ENCODE measurements around the gene FAM174C. TPM values are rescaled to one million over a fixed set of nuclear protein-coding genes. Genes with fewer than 3 reads are reported as not detected.

Gene FAM174C
- polyA plus RNA-seq, 3 donors from 2014 or later: 50.5 to 98.4 (median 86.9) TPM

DNA sequence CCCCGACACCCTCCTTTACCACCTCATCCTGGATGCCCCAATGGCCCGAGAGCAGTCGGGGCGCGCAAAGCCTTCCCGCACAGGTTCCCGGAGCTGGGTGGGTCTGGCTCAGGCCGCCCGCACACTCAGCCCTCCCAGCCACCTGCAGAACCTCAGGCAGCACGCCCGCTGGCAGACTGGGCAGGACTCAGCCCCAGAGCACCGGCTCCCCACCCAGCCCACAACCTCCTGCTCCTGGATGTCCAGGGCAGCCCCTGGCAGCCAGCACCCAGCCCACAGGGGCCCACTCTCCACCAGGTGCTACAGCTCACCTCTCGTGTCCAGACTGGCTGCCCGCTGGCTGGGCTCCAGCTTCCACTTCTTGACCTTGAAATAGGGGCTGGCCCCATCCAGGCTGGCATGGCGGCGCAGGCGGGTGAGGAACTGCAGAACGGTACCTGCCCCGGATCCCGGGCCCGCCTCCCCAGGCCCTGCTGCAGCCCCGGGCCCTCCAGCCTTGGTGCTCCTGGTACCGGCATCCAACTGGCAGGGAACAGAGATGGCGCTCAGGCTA lies 42.1 kb upstream of the FAM174C start:
- Mint-ChIP-seq H3K4me1 (peaks cover 0 to 1% of the 10 kb centered on the region in 2 donors), H3K4me3 (no peak overlapping the region), H3K36me3 (no peaks in the 10 kb centered on the region), H3K27ac (no peak overlapping the region), H3K27me3 (ENCODE audit: low read depth in 3 of 3) (peaks cover 0 to 7% (median 3%) of the 10 kb centered on the region in 3 donors), H3K9me3 (no peaks in the 10 kb centered on the region)
- DNase-seq: no peak

DNA sequence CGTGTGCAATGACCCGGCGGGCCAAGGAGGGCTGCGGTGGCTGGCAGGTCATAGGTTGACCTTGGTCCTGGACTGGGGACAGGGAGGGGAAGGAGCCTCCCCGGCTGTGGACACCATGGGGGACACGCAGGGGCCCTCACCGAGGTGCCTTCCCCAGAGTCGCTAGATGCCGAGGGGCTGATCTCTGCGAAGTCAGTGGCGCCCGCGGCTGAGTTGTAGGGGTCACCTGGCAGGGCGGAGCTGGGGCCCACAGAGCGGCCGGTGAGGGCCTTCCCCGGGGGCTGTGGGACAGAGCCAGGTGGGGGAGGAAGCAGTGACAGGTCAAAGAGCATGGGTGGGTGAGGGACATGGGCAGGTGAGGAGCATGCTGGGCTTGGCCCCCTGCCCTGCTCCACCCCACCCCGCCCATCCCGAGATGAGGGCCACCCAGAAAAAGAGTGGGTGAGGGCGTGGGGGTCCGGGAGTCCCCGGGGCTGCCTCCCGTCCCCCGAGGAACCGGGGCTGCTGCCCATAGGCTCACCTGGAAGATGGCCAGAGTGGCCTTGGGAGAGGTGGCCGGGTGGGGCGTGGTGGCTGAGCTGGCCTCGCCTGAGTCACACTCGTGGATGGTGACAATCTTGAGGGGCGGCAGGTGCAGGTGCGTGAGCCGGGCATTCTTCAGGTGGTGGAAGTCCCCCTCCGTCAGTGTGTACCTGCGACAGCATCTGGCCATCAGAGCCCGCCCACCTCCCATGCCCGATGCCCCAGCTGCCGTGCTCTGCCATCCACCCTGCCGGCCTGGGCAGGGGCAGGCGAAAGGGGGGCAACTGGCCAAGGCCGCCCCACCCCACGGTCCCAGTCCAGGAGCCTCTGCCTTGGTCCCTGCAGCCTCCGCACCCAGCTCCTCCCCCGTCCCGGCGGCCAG lies 41.0 kb upstream of the FAM174C start:
- no peaks in the 10 kb centered on the region for H3K36me3 Mint-ChIP-seq
- no peak for DNase-seq
- peaks cover 4 to 16% (median 13%) of the 10 kb centered on the region in 3 donors for H3K27me3 Mint-ChIP-seq (ENCODE audit: low read depth in 3 of 3)
- H3K27ac Mint-ChIP-seq: no peak overlapping the region
- H3K4me1 Mint-ChIP-seq: peaks cover 10 to 12% of the 10 kb centered on the region in 2 donors
- H3K4me3 Mint-ChIP-seq: no peak overlapping the region
- H3K9me3 Mint-ChIP-seq: no peaks in the 10 kb centered on the region

DNA sequence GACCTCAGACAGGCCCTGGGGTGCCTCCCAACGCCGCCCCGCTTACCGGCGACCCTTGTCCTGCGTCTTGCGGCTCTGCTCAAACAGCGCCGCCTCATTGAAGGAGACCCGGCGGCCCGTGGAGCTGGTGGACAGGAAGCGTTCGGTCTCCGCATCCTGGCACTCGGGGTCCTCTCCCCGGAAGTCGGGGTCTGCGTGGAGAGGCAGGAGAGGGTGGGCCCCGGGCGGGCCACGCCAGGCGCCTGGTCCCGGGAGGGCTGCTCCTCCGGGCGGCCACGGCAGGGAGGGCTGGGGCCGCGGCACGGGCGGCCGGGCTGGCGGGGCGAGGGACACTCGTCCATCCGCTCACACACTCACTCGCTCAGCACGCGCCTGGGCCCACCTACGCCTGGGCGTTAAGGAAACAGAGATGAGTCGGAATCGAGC lies 40.4 kb upstream of the FAM174C start:
- H3K36me3 Mint-ChIP-seq: no peaks in the 10 kb centered on the region
- no peak overlapping the region for H3K4me3 Mint-ChIP-seq
- no peaks in the 10 kb centered on the region for H3K9me3 Mint-ChIP-seq
- H3K27ac Mint-ChIP-seq: no peak overlapping the region
- no peak for DNase-seq
- H3K4me1 Mint-ChIP-seq: peaks cover 12 to 13% of the 10 kb centered on the region in 2 donors
- H3K27me3 Mint-ChIP-seq (ENCODE audit: low read depth in 3 of 3): peaks cover 4 to 18% (median 13%) of the 10 kb centered on the region in 3 donors

DNA sequence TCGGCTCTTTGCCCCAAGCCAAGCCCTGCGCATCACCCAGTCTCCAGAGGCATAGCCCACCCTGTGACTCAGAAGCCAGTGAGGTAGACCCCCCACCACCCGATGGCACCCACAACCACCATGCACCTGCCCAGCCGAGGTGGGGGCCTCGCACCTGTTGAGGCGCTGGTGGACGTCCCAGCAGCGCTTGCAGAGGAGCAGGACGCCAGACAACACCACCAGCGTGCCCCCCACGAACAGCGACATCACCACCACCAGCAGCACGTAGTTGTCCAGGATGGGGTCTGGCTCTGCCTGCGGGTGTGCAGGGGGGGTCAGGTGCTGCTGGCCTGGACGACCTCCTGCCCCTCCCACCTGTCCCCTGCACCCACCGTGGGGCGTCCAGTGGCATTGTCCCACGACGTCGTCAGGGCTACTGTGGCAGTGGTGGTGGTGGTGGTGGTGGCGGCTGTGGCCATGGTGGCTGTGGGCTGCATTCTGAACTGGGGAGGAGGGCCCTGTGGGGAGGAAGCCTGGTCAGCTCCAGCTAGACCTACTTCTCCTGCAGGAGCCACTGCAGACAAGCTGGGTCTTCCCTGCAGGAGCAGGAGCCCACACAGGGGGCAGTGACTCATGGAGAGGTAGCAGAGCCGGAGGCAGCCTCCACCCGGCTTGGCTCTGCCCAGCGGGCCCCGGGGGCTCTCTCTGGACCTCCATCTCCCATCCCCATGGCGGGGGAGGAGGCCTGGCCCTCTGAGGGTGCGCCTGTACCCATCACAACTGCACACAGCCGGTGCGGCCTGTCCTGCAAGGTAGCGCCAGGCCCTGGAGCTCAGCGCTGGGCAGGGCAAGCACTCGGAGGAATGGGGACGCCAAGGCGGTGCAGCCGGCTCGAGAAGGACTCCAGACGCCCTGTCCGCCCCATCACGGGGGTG lies 39.4 kb upstream of the FAM174C start:
- Mint-ChIP-seq H3K27me3 (ENCODE audit: low read depth in 3 of 3) (peaks cover 4 to 18% (median 13%) of the 10 kb centered on the region in 3 donors), H3K4me3 (no peak overlapping the region), H3K36me3 (no peaks in the 10 kb centered on the region), H3K9me3 (no peaks in the 10 kb centered on the region), H3K4me1 (peaks cover 13 to 14% of the 10 kb centered on the region in 2 donors), H3K27ac (no peak overlapping the region)
- no peak for DNase-seq

DNA sequence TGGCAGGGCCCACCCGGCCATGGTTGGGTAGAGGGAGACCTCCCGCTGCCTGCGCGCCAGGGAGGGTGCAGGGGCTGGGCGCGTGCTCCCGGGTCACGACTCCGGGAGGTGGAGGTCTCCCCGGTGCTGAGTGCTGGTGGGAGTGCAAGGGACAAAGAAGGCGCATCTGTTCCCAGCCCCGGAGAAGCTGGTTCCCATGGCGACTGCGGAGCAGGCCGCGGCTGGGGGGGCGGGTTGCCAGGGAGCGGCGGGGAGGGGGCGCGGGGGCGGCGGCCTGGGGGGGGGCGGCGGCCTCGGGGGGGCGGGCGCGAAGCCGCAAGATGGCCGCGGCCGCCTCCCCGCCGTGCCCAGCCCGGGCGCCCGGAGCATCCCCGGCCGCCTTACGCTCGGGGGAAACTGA lies 38.8 kb upstream of the FAM174C start:
- Mint-ChIP-seq H3K4me1 (peaks cover 18 to 21% of the 10 kb centered on the region in 2 donors), H3K27ac (no peak overlapping the region), H3K9me3 (no peaks in the 10 kb centered on the region), H3K36me3 (no peaks in the 10 kb centered on the region), H3K27me3 (ENCODE audit: low read depth in 3 of 3) (peaks cover 10 to 21% (median 15%) of the 10 kb centered on the region in 3 donors), H3K4me3 (no peak overlapping the region)
- DNase-seq: no peak

DNA sequence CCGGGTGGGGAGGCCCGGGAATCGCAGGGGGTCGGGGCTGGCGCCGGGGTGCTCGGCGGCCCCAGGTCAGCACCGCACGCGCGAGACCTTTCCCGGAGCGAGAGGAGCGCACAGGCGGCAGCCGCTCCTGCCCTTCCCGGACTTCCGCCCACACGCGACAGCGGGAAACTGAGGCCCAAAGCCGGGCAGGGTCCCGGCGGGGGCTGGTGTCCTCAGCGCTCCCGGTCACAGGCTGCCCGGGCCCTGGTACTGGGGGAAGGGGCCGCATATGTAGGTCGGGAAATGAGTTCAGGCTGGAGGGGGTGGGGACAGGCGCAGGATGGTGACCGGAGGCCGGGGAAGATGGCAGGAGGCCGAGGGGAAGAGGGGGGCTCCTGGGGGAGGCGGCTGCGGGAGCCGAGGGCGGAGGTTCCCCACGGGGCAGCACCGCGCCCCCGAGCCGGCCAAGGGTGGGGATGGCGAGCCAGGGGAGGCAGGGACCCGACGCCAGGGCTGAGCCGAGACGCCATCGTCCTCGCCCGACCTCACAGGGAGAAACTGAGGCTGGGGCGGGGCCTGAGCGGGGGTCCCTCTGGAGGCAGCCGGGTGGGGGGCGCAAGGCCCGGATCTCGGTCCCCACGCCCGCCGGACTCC lies 38.2 kb upstream of the FAM174C start:
- Mint-ChIP-seq H3K27me3 (ENCODE audit: low read depth in 3 of 3) (peaks cover 10 to 22% (median 15%) of the 10 kb centered on the region in 3 donors), H3K36me3 (no peaks in the 10 kb centered on the region), H3K27ac (no peak overlapping the region), H3K4me1 (peaks cover 20 to 23% of the 10 kb centered on the region in 2 donors), H3K4me3 (peak overlapping the region in 2 of 5 donors; percentile 13 to 49), H3K9me3 (no peaks in the 10 kb centered on the region)
- DNase-seq: no peak

DNA sequence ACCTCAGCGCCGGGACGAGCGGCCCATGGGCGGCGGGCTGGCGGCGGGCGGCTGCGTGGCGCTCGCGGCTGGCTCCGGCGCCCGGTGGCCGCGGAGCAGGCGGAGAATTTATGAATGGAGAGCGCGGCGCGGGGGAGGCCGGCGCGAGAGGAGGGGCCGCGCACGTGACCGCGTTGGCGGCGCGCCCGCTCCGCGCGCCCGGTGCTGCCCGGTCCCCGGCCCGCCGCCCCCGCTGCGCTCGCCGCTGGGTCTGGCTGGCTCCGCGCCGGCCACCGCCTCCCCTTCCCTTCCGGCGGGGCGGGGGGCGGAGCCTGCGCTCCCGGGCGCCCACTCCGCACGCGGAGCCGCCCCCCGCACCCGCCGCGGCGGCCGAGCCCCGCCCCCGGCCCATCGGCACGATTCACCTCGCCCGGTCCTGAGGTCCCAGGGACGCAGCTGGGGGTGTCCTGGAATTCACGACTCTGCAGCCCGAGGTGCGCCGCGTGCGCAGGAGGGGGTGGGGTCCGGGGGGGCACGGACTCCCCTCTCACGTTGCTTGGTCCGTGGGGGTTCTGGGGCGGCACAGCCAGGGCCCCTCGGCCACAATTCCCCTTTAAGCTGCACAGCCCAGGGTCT lies 37.5 kb upstream of the FAM174C start, which contains the start of gene CBARP:
Gene CBARP (minus strand): TSS at position 252 of the 615 bp plus-strand sequence. CDS start 1,905 bp downstream, outside the sequence.
- H3K36me3 Mint-ChIP-seq: no peaks in the 10 kb centered on the region
- H3K27me3 Mint-ChIP-seq (ENCODE audit: low read depth in 3 of 3): peaks cover 10 to 20% (median 15%) of the 10 kb centered on the region in 3 donors
- H3K9me3 Mint-ChIP-seq: no peaks in the 10 kb centered on the region
- peaks cover 20 to 29% of the 10 kb centered on the region in 2 donors for H3K4me1 Mint-ChIP-seq
- peak within 1 kb of the TSS; percentile 73 to 86 (median 79) for H3K4me3 Mint-ChIP-seq
- peak within 1 kb of the TSS in 5 of 6 donors; percentile 74 to 87 (median 79) for H3K27ac Mint-ChIP-seq
- no peak for DNase-seq

DNA sequence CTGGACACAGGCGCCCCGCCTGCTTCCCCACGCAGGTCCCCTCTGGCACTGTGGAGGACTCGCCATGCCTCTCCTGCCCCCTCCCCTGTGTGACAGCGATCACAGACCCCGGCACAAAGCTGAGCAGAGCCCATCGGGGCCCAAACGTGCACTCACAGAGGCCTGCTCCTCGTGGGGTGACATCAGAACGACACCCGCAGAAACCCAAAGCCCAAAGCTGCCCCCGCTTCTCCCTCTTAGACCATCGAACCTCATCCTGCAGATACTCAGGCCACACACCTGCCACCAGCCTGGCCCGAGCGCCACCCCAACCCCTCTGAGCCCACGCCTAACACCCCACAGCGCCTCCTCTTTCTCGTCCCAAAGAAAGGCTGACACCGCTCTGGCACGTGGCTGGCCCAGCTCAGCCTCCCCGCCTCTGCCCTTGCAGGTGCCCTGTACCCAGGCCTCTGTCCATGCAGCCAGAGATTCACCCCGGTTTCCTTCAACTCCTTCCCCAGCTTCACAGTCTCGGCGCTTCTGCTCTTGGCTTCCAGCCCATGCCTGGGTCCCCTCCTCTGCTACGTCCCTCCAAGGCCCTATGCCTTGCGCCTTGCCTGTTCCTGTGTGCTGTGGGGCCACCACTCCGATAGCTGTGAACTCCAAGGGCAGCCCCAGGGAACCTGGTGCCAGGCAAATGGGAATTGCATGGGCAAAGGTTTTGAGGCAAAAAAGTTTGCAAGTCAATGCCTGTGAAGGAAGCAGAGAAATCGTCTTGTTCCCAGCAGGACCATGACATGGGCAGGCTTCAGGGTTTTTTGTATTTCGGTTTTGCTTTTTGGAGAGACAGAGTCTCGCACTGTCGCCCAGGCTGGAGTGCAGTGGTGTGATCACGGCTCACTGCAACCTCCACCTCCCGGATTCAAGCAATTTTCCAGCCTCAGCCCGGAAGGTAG lies 36.7 kb upstream of the FAM174C start:
- no peaks in the 10 kb centered on the region for H3K36me3 Mint-ChIP-seq
- peak overlapping the region; percentile 73 to 86 (median 79) for H3K4me3 Mint-ChIP-seq
- H3K4me1 Mint-ChIP-seq: peaks cover 20 to 34% of the 10 kb centered on the region in 2 donors
- H3K27me3 Mint-ChIP-seq (ENCODE audit: low read depth in 3 of 3): peaks cover 10 to 20% (median 14%) of the 10 kb centered on the region in 3 donors
- H3K27ac Mint-ChIP-seq: peak overlapping the region in 5 of 6 donors; percentile 74 to 87 (median 79)
- H3K9me3 Mint-ChIP-seq: no peaks in the 10 kb centered on the region
- DNase-seq: no peak

DNA sequence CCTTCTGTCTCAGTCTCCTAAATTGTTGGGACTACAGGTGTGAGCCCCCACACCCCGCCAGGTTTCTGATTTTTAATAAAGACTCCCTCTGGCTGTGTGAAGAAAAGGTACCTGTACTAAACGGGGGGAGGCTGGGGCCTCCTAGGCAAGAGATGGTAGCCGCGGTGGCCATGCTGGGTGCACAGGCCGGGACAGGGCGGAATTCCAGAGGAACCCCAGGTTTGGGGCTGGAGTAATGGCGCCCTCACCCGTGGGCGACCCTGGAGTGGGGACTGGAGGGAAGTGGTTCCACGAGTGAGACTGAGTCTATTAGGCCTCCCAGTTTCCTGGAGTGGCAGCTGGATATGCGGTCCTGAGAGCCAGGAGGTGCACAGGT lies 35.9 kb upstream of the FAM174C start:
- no peak for DNase-seq
- H3K27me3 Mint-ChIP-seq (ENCODE audit: low read depth in 3 of 3): peaks cover 10 to 20% (median 13%) of the 10 kb centered on the region in 3 donors
- H3K36me3 Mint-ChIP-seq: no peaks in the 10 kb centered on the region

DNA sequence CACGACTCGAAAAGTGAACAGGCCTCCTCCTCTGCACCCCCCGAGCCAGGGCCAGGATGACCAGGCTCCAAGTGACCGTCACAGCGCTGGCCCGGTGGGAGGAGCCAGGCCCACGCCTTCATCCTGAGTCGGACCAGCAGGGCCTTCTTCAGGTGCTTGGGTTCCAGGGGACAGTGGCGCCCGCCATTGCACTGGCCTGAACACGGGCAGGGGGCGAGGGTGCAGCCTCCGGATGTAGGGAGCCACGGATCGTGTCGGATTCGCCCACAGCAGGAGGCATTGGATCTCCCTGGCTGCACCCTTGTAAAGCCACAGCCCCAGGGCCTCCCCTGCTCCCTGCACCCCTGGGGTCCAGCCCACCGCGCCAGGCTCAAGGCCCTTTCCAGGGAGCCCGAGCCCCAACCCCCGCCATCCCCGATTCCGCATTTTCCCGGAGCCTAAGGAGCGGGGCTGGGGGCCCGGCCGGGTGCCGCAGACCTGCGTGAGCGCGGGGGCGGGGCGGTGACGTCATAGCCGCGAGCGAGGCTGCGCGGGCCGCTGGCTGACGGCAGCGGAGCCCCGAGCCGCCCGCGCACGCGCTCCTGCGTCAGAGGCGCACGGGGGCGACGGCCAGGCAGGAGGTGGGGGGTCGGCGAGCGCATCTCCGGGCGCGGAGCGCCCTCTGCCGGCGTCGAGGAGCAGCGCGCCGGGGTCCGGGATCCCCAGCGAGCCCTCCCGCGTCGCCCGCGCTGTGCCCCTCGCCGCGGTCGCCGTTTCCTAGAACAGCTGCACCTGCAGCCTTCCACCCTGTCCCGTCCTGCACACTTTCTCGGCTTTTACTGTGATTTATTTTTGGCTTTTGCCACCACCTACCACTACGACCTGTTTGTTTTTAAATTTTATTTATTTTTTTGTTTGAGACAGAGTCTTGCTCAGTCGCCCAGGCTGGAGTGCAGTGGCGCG lies 35.3 kb upstream of the FAM174C start:
- no peaks in the 10 kb centered on the region for H3K9me3 Mint-ChIP-seq
- H3K4me3 Mint-ChIP-seq: peak overlapping the region; percentile 36 to 80 (median 53)
- H3K4me1 Mint-ChIP-seq: peaks cover 26 to 39% of the 10 kb centered on the region in 2 donors
- DNase-seq: peak; percentile 93 to 94 (median 94)
- peaks cover 10 to 20% (median 13%) of the 10 kb centered on the region in 3 donors for H3K27me3 Mint-ChIP-seq (ENCODE audit: low read depth in 3 of 3)
- no peaks in the 10 kb centered on the region for H3K36me3 Mint-ChIP-seq
- H3K27ac Mint-ChIP-seq: peak overlapping the region in 5 of 6 donors; percentile 31 to 87 (median 77)

More for the DNA sequence above, 35.9 kb upstream of the FAM174C start:
- Mint-ChIP-seq H3K9me3 (no peaks in the 10 kb centered on the region), H3K27ac (peak overlapping the region in 5 of 6 donors; percentile 74 to 87 (median 79)), H3K4me1 (peaks cover 21 to 35% of the 10 kb centered on the region in 2 donors), H3K4me3 (peak overlapping the region; percentile 20 to 80 (median 50))

DNA sequence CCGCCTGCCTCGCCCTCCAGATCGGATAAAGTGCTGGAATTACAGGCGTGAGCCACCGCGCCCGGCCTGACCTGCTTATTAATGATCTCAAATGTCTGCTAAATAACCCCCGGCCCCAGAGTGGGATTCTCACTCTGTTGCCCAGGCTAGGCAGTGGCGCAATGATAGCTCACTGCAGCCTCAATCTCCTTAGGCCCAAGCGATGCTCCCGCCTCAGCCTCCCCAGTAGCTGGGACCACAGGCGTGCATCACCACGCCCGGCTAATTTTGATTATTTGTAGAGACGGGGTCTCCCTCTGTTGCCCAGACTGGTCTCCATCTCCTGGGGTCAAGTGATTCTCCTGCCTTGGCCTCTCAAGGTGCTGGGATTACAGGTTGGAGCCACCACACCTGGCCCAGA lies 34.4 kb upstream of the FAM174C start:
- no peak for DNase-seq
- Mint-ChIP-seq H3K4me1 (peaks cover 26 to 39% of the 10 kb centered on the region in 2 donors), H3K27ac (peak overlapping the region in 5 of 6 donors; percentile 70 to 96 (median 91)), H3K36me3 (no peaks in the 10 kb centered on the region), H3K4me3 (peak overlapping the region; percentile 85 to 94 (median 87)), H3K9me3 (no peaks in the 10 kb centered on the region), H3K27me3 (ENCODE audit: low read depth in 3 of 3) (peaks cover 10 to 18% (median 13%) of the 10 kb centered on the region in 3 donors)
